ENCODE results near the gene OMG.
"Not testable (repeated sequence)": the region's sequence is repeated elsewhere in the genome, so short reads cannot be mapped to it uniquely, and the experiment has no call there.

OMG gene

DNA sequence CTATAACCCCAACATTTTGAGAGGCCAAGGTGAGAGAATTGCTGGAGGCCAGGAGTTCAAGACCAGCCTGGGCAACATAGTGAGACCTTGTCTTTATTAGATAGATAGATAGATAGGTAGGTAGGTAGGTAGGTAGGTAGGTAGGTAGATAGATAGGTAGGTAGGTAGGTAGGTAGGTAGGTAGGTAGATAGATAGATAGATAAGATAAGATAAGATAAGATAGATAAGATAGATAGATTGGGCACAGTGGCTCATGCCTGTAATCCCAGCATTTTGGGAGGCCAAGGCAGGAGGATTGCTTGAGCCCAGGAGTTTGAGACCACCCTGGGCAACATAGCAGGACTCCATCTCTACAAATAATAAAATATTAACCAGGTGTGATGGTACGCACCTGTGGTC lies 34.1 kb downstream of the OMG start:
- not testable (repeated sequence) for DNase-seq (ENCODE audit: low read depth in 2 of 2)

DNA sequence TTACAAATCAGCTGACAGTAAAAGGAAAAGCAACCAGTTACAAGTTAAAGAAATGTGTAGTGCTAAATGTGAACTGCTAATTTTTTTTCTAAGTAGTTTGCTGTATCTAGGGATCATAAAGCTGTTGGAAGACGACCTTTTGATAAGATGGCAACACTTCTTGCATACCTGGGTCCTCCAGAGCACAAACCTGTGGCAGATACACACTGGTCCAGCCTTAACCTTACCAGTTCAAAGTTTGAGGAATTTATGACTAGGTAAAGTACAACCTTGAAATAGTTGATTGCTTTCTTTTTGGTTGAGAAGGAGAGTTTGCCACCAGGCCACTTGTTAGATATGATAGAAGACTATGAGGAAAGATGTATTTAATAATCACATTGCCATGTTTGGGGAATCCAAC lies 35.4 kb downstream of the OMG start:
- no peak for DNase-seq (ENCODE audit: low read depth in 2 of 2)

DNA sequence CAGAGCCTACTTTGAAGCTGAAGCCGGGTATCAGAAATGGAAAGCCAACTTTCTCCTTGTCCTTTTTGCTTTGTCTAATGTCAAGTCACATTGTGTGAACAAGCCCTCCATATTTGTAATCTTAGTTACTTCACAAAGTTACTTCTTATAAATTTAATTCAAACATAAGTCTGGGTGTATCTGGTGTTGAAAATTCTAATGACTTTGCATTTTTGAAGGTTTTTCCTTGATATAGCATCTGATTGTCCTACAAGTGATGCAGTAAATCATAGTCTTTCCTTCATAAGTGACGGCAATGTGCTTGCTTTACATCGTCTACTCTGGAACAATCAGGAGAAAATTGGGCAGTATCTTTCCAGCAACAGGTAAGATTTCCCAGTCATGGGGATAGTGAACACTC lies 36.9 kb downstream of the OMG start:
- DNase-seq (ENCODE audit: low read depth in 2 of 2) = no peak

DNA sequence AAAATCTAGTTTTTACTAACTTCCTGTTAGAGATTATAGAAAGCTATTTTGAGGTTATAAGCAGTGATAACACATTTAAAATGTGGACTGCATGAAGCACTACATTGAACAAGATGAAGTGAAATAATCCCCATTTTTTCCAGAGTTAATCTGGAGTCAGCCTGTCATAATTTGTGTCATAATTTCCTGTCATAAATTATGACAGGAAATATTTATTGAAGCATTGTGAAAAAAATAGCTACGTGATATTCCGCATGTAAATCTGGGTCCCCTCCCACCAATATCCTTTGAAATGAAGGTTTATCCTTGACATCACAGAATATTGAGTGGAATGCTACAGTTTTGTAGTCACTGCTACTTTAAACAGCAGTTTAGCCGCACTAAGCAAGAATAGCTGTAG lies 40.1 kb downstream of the OMG start:
- DNase-seq (ENCODE audit: low read depth in 2 of 2) = no peak

DNA sequence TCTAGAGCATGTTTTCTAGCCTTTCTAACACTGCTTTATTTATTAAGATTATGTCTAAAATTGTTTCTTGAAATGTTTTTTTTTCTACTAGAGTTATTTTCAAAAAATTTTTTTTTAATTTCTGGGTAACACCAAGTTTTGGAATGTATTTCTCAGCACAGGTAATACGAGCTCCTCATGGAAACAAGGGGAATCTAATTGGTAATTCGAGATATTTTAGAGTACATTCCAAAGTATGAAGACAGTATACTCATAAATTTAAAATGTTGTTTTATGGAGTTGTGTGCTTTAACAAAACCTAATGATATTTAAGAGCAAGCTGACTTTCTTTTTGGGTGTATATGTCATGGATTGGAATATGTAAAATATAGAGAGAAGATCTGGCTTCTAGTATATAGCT lies 42.4 kb downstream of the OMG start:
- no peak for DNase-seq (ENCODE audit: low read depth in 2 of 2)

DNA sequence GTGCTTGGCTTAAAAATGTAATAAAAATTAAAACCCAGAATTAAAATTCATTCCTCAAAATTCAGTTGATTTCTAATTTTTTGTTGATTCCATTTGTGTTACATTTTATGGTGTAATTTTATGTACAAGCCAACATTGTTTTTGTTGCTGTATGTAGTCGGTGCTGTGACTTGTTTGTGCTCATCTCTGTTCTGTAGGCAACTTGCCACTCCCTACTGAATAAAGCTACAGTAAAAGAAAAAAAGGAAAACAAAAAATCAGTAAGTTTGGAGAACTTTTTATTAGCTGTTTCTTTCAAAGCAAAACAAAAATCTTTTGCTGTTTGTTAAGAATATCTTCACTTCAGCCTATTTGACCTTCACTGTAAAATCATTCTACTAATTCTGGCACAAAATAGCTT lies 44.3 kb downstream of the OMG start:
- no peak for DNase-seq (ENCODE audit: low read depth in 2 of 2)

DNA sequence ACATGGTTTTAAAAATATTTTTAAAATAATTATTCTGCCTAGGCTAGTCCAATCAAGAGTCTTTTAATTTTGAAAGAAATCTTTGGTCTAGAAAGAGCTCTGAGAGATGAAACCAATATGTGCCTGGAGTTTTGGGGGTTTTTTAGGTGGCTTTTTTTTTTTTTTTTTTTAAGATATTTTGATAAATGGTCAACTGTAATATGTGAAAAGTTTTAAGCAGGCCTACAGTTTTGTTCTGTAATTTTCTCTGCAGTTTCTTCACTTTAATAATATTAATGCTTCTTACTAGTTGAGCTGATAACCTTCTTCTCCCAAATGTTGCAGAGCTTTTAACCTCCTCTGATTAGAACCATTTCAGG lies 45.1 kb downstream of the OMG start:
- DNase-seq (ENCODE audit: low read depth in 2 of 2) = no peak

DNA sequence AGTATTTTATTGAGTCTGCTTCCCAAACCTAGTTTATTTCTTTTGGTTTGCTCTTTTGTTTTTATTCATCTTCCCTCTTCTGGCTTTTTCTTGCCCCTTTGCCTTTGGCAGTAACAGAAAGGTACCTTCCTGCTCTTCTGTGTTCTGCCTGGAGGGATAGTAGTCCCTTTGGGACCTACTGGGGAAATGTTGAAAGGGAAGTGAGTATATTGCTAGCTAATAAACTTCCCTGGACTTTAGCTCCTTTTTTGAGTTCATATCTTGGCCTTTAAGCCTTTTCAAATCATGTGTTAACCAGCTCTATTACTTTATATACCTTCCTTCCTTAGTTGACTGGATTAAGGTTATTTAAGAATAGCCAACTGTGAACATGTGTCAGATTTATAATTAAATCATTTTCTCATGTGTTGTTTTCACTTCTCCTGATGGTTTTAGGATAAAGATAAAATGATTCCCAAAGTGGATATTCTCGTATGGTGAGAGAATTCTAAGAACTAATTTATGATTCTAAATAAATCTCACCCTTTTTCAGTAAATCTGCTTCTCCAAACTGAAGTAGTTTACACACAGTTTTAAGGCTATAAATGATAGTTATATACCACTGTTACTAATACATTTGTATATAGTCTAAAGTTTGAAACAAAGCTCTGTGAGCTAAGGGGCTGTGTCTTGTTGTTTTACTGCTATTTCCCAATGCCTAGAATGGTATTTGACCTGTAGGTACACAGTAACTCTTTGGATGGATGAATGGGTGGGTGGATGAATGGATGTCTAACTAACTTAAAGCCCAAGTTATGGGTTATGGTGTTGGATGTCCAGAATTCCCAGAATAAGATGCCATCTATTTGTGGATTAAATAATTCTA lies 45.7 kb downstream of the OMG start:
- DNase-seq (ENCODE audit: low read depth in 2 of 2) = no peak

DNA sequence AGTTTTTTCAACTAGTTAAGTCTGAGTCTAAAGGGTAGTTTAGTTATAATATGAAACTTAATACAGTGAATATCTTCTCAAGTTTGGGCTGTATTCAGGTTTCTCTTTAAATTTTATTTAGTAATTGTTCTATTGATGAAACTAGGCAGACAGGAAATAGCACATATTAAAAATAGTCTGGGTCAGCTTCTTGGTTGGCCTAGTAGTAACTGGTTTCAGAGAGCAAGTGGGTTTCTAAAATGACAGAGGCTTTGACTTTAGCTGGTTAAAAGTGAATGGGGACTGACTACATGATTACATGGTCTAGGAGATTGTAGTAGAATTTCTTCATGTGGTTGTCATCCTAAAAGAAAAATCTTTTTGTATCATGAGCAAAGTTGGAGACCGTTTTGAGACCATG lies 46.8 kb downstream of the OMG start:
- no peak for DNase-seq (ENCODE audit: low read depth in 2 of 2)

DNA sequence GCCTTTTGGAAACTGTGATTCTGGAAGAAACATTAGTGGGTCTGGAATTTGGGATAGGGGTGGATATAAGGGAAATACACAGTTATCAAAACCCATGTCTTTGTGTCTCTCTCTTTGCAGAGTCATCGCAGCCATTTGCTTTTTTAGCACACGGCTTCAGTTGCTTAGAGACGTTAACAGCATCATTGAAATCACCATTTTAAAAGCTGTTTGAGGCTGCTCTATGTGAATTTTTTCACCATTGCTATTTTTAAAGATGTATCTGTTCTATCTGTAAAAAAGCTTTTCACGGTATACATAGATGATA lies 47.3 kb downstream of the OMG start:
- DNase-seq (ENCODE audit: low read depth in 2 of 2) = no peak

DNA sequence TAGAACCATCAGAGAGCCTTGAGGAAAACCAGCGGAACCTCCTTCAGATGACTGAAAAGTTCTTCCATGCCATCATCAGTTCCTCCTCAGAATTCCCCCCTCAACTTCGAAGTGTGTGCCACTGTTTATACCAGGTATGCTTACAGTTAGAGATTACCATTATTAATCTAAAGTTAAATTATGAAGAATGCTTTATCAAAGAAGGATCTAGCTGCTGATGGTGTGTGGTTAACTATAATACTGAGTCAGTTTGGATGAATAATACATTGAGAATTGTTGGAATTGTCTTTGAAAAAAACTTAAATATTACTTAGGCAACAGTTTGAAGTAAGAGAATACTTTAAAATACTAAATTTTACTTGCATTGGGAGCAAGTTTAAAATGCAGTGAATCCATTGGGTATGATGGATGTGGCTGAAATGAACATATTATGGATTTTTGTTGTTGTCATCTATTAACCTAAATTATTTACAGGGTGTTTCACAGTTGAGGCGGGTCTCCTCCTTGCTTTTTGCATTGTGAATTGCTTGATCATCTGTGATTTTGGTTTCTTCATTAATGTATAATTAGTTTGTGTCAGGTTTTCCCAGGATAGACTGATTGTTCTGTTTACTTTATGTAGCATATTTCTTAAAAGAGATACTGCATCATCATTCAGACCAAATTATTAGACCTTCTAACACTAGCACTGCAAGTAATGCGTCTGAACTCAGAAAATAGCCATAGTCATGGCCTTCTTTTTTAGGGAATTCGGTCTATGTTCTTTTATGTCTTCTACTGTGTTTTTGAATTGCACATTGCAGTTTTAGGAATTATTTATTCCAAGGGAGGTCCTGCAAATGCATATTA lies 47.8 kb downstream of the OMG start:
- DNase-seq (ENCODE audit: low read depth in 2 of 2) = no peak

All from stimulated activated CD8-positive, alpha-beta memory T cell treated with anti-CD3 and anti-CD28 coated beads, Interleukin-2, amount 100 ng/mL, for 48 hours (primary cell).